OCI-LY7 (cell line): ENCODE data around the gene LDLRAD4. TPM values are rescaled to one million over a fixed set of nuclear protein-coding genes. Genes with fewer than 3 reads are reported as not detected.

Experiments
- BruUV-seq: library from RNA; stranded (reverse); fragments of 400-500 nt; replicated peaks from 2 replicates; lab custom pipeline; 2021; lab: Mats Ljungman, UMichigan
- CTCF ChIA-PET: fragments of 300-600 bp; sonication (Branson Sonifier 250); formaldehyde crosslinking; loops from one replicate; lab custom pipeline; 2022; ENCODE audit warnings: antibody characterized with exemption; ENCODE audit not compliant: unreplicated experiment; lab: Charles Lee
- POLR2A ChIA-PET: fragments of 300-600 bp; sonication (Branson Sonifier 250); formaldehyde crosslinking; loops from one replicate; lab custom pipeline; 2022; ENCODE audit warnings: antibody characterized with exemption; lab: Charles Lee
- DNase-seq: peaks from one replicate; pipeline ENCODE4 v3.0.0-alpha.2; 2015; ENCODE audit warnings: low spot score
- H2AFZ ChIP-seq: fragments of 200-600 bp; sonication (generic), shearing (Covaris generic); 2 replicates; pipeline ENCODE4 v1.6.1; 2014; ENCODE audit warnings: mild to moderate bottlenecking, antibody characterized with exemption, low read length, moderate library complexity
- H3K27ac ChIP-seq: fragments of 200-600 bp; sonication (generic); 2 replicates; pipeline ENCODE4 v1.5.1; 2014; ENCODE audit warnings: mixed run types, low read depth, mild to moderate bottlenecking, moderate library complexity, low read length, inconsistent platforms; ENCODE audit not compliant: poor library complexity, severe bottlenecking
- H3K36me3 ChIP-seq: fragments of 200-600 bp; sonication (generic); 2 replicates; pipeline ENCODE4 v1.6.1; 2014; ENCODE audit warnings: mild to moderate bottlenecking, antibody characterized with exemption, low read length, moderate library complexity, mixed read lengths; ENCODE audit not compliant: insufficient read depth
- H3K4me1 ChIP-seq: fragments of 200-600 bp; sonication (generic); 2 replicates; pipeline ENCODE4 v1.5.1; 2014; ENCODE audit warnings: mild to moderate bottlenecking, low read length; ENCODE audit not compliant: insufficient read depth, poor library complexity, severe bottlenecking
- H3K4me2 ChIP-seq: fragments of 200-600 bp; sonication (generic); 2 replicates; pipeline ENCODE4 v1.6.1; 2014; ENCODE audit warnings: mild to moderate bottlenecking, low read length
- H3K4me3 ChIP-seq: fragments of 200-600 bp; sonication (generic); 2 replicates; pipeline ENCODE4 v1.5.1; 2014; ENCODE audit warnings: mild to moderate bottlenecking, low read depth, low read length; ENCODE audit not compliant: poor library complexity, severe bottlenecking
- H3K79me2 ChIP-seq: fragments of 200-600 bp; sonication (generic); 2 replicates; pipeline ENCODE4 v1.6.1; 2016; ENCODE audit warnings: low read depth, mild to moderate bottlenecking, low read length, moderate library complexity, mixed read lengths; ENCODE audit not compliant: insufficient read depth
- H3K9me2 ChIP-seq: fragments of 200-600 bp; sonication (generic); 2 replicates; pipeline ENCODE4 v1.6.1; 2016; ENCODE audit warnings: mild to moderate bottlenecking, low read length, mixed read lengths; ENCODE audit not compliant: insufficient read depth
- H3K9me3 ChIP-seq: fragments of 200-600 bp; sonication (generic); 2 replicates; pipeline ENCODE4 v1.6.1; 2014; ENCODE audit warnings: mild to moderate bottlenecking, mixed run types, low read length, mixed read lengths
- H4K20me1 ChIP-seq: fragments of 200-600 bp; sonication (generic); 2 replicates; pipeline ENCODE4 v1.6.1; 2014; ENCODE audit warnings: mild to moderate bottlenecking, antibody characterized with exemption, low read length, moderate library complexity, mixed read lengths; ENCODE audit not compliant: insufficient read depth
- EZH2phosphoT487 ChIP-seq: fragments of 200-600 bp; sonication (generic); IDR thresholded peaks from 2 replicates; pipeline ENCODE4 v1.6.1; 2018; ENCODE audit warnings: low read depth, borderline replicate concordance, mild to moderate bottlenecking, mixed run types, antibody characterized with exemption, low read length, moderate library complexity, mixed read lengths
- intact Hi-C: fragments of 100-400 bp; cut with micrococcal nuclease; formaldehyde crosslinking; loops from one replicate; pipeline ENCODE4 v1.10.0; 2022; ENCODE audit not compliant: unreplicated experiment
- total RNA-seq, 2 experiments: library from RNA; depleted of rRNA in 1 of 2; stranded (reverse); fragments of >200 nt in 1 of 2; shearing (Covaris generic) in 1 of 2; gene quantifications; 2 replicates each; pipeline ENCODE4 v1.2.3, GENCODE V29; 2014 to 2022
- TF ChIP-seq, protein P1 (sequence below): fragments of 200-600 bp; sonication (generic); conservative IDR thresholded peaks from 2 replicates; pipeline ENCODE4 v1.5.1; 2014; ENCODE audit warnings: mild to moderate bottlenecking, antibody characterized with exemption, low read length, moderate library complexity, mixed read lengths

Gene LDLRAD4
- total RNA-seq, 2 experiments from 2014 or later: 26.2 to 43.8 TPM

DNA sequence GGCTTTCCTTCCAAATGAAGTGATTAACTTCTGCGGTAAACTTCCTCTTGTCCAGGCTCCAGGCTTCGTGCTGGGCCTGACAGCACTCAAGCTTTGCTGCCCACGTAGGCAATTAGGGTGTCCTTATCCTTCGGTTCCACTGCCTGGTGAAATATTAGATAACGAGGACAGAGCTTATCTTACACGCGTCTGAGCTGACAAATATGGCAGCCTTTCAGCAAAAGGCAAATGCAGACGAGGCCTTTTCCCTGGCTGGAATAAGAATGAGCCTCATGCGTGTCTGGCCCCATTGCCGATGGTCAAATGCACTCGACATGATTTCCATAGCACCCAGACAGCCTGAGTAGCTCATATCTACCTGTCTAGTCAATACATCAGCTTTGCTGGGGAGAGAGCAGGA, 366.3 kb downstream of the LDLRAD4 start:
- TF ChIP-seq EZH2phosphoT487: no peak
- TF ChIP-seq, protein P1, sequence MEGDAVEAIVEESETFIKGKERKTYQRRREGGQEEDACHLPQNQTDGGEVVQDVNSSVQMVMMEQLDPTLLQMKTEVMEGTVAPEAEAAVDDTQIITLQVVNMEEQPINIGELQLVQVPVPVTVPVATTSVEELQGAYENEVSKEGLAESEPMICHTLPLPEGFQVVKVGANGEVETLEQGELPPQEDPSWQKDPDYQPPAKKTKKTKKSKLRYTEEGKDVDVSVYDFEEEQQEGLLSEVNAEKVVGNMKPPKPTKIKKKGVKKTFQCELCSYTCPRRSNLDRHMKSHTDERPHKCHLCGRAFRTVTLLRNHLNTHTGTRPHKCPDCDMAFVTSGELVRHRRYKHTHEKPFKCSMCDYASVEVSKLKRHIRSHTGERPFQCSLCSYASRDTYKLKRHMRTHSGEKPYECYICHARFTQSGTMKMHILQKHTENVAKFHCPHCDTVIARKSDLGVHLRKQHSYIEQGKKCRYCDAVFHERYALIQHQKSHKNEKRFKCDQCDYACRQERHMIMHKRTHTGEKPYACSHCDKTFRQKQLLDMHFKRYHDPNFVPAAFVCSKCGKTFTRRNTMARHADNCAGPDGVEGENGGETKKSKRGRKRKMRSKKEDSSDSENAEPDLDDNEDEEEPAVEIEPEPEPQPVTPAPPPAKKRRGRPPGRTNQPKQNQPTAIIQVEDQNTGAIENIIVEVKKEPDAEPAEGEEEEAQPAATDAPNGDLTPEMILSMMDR: no peak
- Histone ChIP-seq H3K27ac (no peak overlapping the region), H3K4me2 (peak overlapping the region; percentile 72), H4K20me1 (no peaks in the 10 kb centered on the region; the same call in 1 of the 2 replicates), H3K9me2 (no peaks in the 10 kb centered on the region), H3K79me2 (no peaks in the 10 kb centered on the region), H3K4me3 (no peak overlapping the region), H3K4me1 (peaks cover 35% of the 10 kb centered on the region), H2AFZ (peak overlapping the region; percentile 65; the same call in 1 of the 2 replicates), H3K36me3 (no peaks in the 10 kb centered on the region), H3K9me3 (no peaks in the 10 kb centered on the region)
- intact Hi-C loops: no loop called here
- CTCF ChIA-PET: interaction anchor here (1.9 kb wide), 1 partner anchor 28 kb away, joined by 6 read pairs; no protein-coding TSS in a partner anchor
- DNase-seq: no peak
- POLR2A ChIA-PET: interaction anchor here (0.7 to 2.3 kb wide), 8 partner anchors 10 to 28 kb away, joined by 3 to 11 read pairs (median 4); no protein-coding TSS in a partner anchor
- no TSS peak for BruUV-seq

DNA sequence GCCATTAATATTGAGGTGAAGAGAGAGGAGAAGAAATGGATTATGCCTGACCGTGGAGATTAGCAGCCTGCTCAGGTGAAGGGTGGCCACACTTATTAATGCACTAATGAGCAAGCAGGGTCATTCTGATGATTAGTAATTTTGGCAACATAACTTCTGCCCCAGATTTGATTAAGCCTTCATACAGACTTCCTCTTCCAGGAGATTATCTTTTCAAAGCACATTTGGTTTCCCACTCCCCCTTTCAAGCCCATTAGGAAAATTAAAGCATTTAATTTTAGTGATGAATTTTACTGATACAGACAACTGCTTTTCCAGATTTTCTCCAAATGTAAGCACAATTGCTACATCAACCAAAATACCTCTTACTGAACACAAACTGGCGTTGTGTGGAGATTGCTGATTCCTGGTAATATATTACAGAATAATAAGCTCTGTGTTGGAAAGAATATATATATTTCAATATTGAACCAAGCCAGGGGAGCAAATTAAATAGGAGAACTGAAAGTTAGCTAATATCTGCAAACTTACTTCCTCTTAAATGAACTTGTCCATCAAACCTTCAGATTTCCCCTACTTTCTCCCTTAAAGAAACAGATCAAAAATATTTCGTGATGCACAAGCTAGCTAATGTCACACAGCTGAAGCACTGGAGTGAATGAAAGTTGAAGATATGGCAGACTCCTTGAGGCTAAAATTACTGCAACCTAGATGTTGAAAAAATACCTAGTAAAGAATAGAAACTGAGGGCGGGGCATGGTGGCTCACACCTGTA, 367.0 kb downstream of the LDLRAD4 start:
- H3K4me3 ChIP-seq: peak overlapping the region; percentile 17
- POLR2A ChIA-PET: interaction anchor here (0.6 to 2.3 kb wide), 11 partner anchors 9 to 29 kb away, joined by 3 to 11 read pairs (median 4); no protein-coding TSS in a partner anchor

More for the DNA sequence above, 367.0 kb downstream of the LDLRAD4 start:
- Histone ChIP-seq H3K79me2 (no peaks in the 10 kb centered on the region), H3K4me1 (peaks cover 30% of the 10 kb centered on the region), H3K9me2 (no peaks in the 10 kb centered on the region), H4K20me1 (no peaks in the 10 kb centered on the region; the same call in 1 of the 2 replicates), H3K9me3 (no peaks in the 10 kb centered on the region), H2AFZ (peak overlapping the region; percentile 65; the same call in 1 of the 2 replicates), H3K27ac (peak overlapping the region; percentile 29), H3K4me2 (peak overlapping the region; percentile 72), H3K36me3 (no peaks in the 10 kb centered on the region)
- peak; percentile 43 for DNase-seq
- TF ChIP-seq, protein P1: no peak
- TF ChIP-seq EZH2phosphoT487: no peak
- CTCF ChIA-PET: interaction anchor here (1.9 kb wide), 1 partner anchor 27 kb away, joined by 6 read pairs; no protein-coding TSS in a partner anchor
- intact Hi-C loops: no loop called here
- no TSS peak for BruUV-seq
